Measurements from ENCODE around the gene KCNC2.

KCNC2 gene

DNA sequence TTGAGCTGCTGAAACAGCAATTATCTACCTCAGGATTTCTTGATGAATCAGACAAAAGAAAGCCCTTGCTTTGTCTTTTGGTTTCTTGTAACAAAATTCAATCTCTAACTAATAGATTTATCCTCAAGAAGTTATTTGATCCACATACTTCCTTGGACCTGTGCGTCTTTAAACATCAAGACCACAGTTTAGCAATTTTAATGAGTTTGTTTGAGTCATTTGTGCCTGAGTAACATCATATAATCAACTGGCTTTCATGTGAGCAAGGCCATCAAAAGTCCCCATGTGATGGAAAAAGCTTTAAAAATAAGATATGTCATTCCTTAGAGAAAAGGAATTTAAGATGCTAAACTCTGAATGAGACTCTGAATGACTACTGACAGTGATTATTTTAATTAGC, 52.3 kb downstream of the KCNC2 start:
- Histone ChIP-seq H3K4me1 (ENCODE audit: insufficient read depth, low read length) (no peaks in the 10 kb centered on the region), H3K9me3 (ENCODE audit: insufficient read depth, low read depth, low read length) (no peaks in the 10 kb centered on the region), H3K36me3 (ENCODE audit: insufficient read depth, low read depth, low read length) (no peaks in the 10 kb centered on the region), H3K27me3 (ENCODE audit: insufficient read depth, low read length) (no peaks in the 10 kb centered on the region), H3K27ac (ENCODE audit: low read length) (no peak overlapping the region), H3K4me3 (ENCODE audit: low read length) (no peak overlapping the region), H3K9ac (ENCODE audit: low read depth, low read length) (no peak overlapping the region)

DNA sequence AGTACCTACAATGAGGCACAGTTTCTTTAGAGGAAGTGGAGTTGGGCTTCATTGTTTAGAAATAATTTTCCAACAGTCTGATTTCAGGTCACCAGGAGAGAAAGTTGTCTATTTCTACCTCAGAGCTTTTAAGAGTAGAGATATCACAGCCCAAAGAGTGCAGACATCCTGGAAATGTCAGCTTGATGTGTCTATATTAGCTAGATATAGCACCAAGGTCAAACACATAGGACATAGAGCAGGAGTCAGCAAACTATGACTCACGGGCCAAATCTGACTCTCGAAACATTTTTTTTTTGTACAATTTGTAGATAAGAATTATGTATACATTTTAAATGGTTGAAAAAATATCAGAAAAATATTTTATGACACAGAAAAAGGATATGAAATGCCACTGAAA, 53.7 kb downstream of the KCNC2 start:
- Histone ChIP-seq H3K9ac (ENCODE audit: low read depth, low read length) (no peak overlapping the region), H3K4me3 (ENCODE audit: low read length) (no peak overlapping the region), H3K36me3 (ENCODE audit: insufficient read depth, low read depth, low read length) (no peaks in the 10 kb centered on the region), H3K27ac (ENCODE audit: low read length) (no peak overlapping the region), H3K4me1 (ENCODE audit: insufficient read depth, low read length) (no peaks in the 10 kb centered on the region), H3K27me3 (ENCODE audit: insufficient read depth, low read length) (no peaks in the 10 kb centered on the region), H3K9me3 (ENCODE audit: insufficient read depth, low read depth, low read length) (no peaks in the 10 kb centered on the region)

- no peak overlapping the region for H3K4me3 ChIP-seq (ENCODE audit: low read length)
- H3K27ac ChIP-seq (ENCODE audit: low read length): no peak overlapping the region
- H3K9ac ChIP-seq (ENCODE audit: low read depth, low read length): no peak overlapping the region
- no peaks in the 10 kb centered on the region for H3K4me1 ChIP-seq (ENCODE audit: insufficient read depth, low read length)
- no peaks in the 10 kb centered on the region for H3K9me3 ChIP-seq (ENCODE audit: insufficient read depth, low read depth, low read length)
- H3K27me3 ChIP-seq (ENCODE audit: insufficient read depth, low read length): no peaks in the 10 kb centered on the region
- no peaks in the 10 kb centered on the region for H3K36me3 ChIP-seq (ENCODE audit: insufficient read depth, low read depth, low read length)
These were observed 55.3 kb downstream of the KCNC2 start for GRCh38 chr12:75154388-75154787.

GRCh38 chr12:75139196-75139595, 70.4 kb downstream of the KCNC2 start:
- no peaks in the 10 kb centered on the region for H3K36me3 ChIP-seq (ENCODE audit: insufficient read depth, low read depth, low read length)
- H3K27ac ChIP-seq (ENCODE audit: low read length): no peak overlapping the region
- H3K4me1 ChIP-seq (ENCODE audit: insufficient read depth, low read length): no peaks in the 10 kb centered on the region
- H3K4me3 ChIP-seq (ENCODE audit: low read length): no peak overlapping the region
- H3K9me3 ChIP-seq (ENCODE audit: insufficient read depth, low read depth, low read length): no peaks in the 10 kb centered on the region
- H3K9ac ChIP-seq (ENCODE audit: low read depth, low read length): no peak overlapping the region
- no peaks in the 10 kb centered on the region for H3K27me3 ChIP-seq (ENCODE audit: insufficient read depth, low read length)

GRCh38 chr12:75137896-75138295, 71.7 kb downstream of the KCNC2 start:
- no peak overlapping the region for H3K27ac ChIP-seq (ENCODE audit: low read length)
- H3K4me1 ChIP-seq (ENCODE audit: insufficient read depth, low read length): no peaks in the 10 kb centered on the region
- H3K9ac ChIP-seq (ENCODE audit: low read depth, low read length): no peak overlapping the region
- no peaks in the 10 kb centered on the region for H3K27me3 ChIP-seq (ENCODE audit: insufficient read depth, low read length)
- no peak overlapping the region for H3K4me3 ChIP-seq (ENCODE audit: low read length)
- H3K36me3 ChIP-seq (ENCODE audit: insufficient read depth, low read depth, low read length): no peaks in the 10 kb centered on the region
- H3K9me3 ChIP-seq (ENCODE audit: insufficient read depth, low read depth, low read length): no peaks in the 10 kb centered on the region

DNA sequence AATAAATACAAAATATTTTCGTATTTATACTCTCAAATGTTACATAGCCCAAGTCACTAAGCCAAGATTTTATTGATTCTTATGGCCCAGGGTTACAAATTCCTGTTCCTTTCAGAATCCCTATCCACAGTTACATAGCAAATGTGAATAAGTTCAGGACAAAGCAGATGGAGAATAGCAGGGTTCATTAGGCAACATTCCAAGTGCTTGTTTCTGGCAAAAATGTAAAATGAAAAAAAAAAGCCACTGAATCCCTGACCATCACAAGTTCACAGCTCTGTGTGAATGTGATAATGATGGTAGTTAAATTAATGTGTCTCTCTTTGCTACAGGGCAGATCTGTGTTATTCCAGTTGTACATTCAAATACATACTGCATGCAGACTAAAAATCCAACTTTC, 74.6 kb downstream of the KCNC2 start:
- H3K9me3 ChIP-seq (ENCODE audit: insufficient read depth, low read depth, low read length): no peaks in the 10 kb centered on the region
- no peak overlapping the region for H3K4me3 ChIP-seq (ENCODE audit: low read length)
- H3K36me3 ChIP-seq (ENCODE audit: insufficient read depth, low read depth, low read length): no peaks in the 10 kb centered on the region
- no peak overlapping the region for H3K9ac ChIP-seq (ENCODE audit: low read depth, low read length)
- H3K4me1 ChIP-seq (ENCODE audit: insufficient read depth, low read length): no peaks in the 10 kb centered on the region
- H3K27me3 ChIP-seq (ENCODE audit: insufficient read depth, low read length): no peaks in the 10 kb centered on the region
- no peak overlapping the region for H3K27ac ChIP-seq (ENCODE audit: low read length)

DNA sequence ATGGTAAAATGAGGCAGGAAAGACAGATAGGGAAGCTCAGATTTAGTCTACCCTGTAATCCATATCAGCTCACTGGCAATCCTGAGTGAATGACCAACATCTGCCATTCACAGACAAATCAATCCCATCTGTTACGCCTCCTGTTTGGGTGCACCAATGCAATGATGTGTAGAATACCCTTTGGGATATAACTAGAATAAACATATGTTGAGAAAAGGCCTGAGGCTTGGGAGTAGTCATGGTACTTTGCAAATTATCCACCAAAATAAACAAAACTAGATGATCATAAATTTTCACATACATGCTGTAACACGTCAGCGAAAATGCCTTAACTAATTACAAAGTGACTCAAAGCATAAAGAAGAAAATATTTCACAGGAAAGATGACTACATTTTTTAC, 78.8 kb downstream of the KCNC2 start:
- no peak overlapping the region for H3K4me3 ChIP-seq (ENCODE audit: low read length)
- no peak overlapping the region for H3K27ac ChIP-seq (ENCODE audit: low read length)
- no peaks in the 10 kb centered on the region for H3K36me3 ChIP-seq (ENCODE audit: insufficient read depth, low read depth, low read length)
- no peaks in the 10 kb centered on the region for H3K4me1 ChIP-seq (ENCODE audit: insufficient read depth, low read length)
- H3K27me3 ChIP-seq (ENCODE audit: insufficient read depth, low read length): no peaks in the 10 kb centered on the region
- H3K9me3 ChIP-seq (ENCODE audit: insufficient read depth, low read depth, low read length): no peaks in the 10 kb centered on the region
- H3K9ac ChIP-seq (ENCODE audit: low read depth, low read length): no peak overlapping the region

DNA sequence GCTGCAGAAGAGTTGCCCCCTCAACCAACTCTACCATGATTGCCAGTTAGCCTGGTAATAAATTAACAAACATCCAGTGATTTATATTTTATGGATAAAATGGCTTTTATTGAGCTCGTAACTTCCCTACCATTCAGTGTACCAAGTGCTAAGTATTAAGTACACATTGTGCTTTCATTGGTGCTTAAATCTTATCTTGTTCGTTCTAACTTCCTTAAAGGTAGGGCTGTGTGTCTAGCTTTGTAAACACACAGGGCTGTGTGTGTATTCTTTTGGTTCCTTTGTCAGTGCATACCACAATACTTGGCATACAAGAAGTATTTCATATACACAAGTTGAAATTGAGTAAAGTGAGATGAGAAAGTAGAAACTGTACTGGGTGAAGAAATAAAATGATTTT, 80.4 kb downstream of the KCNC2 start:
- Histone ChIP-seq H3K4me1 (ENCODE audit: insufficient read depth, low read length) (no peaks in the 10 kb centered on the region), H3K27me3 (ENCODE audit: insufficient read depth, low read length) (no peaks in the 10 kb centered on the region), H3K9ac (ENCODE audit: low read depth, low read length) (no peak overlapping the region), H3K27ac (ENCODE audit: low read length) (no peak overlapping the region), H3K9me3 (ENCODE audit: insufficient read depth, low read depth, low read length) (no peaks in the 10 kb centered on the region), H3K36me3 (ENCODE audit: insufficient read depth, low read depth, low read length) (no peaks in the 10 kb centered on the region), H3K4me3 (ENCODE audit: low read length) (no peak overlapping the region)

DNA sequence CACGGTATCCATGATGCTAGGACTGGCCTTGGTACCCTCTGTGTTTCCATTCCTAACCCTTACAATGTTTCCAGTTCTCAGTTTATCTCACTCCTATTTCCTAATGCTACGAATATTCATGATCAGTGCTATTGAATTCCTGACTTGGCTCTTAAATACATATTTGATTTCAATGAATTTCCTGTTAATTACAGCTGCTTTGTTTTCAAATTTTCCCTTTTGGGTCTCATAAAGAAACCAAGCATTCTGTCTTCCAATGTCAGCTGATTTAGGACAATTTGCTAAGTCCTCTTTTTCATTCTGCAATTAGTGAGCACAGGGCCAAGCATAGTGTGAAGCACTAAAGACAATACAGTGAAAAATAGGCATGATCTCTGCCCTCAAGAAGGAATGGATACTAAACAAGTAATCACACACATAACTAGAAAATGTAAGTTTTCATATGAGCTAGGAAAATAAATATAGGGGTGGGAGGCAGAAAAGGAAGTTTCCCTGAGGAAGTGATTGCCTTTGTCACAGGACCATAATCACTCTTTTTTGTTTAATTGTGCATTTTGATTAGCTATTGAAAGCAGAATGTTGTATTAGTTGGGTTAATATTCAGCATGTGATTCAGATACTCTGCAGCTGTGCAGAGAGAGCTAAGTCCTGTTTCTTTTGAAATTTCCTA, 88.5 kb downstream of the KCNC2 start:
- Histone ChIP-seq H3K36me3 (ENCODE audit: insufficient read depth, low read depth, low read length) (no peaks in the 10 kb centered on the region), H3K27ac (ENCODE audit: low read length) (no peak overlapping the region), H3K9ac (ENCODE audit: low read depth, low read length) (no peak overlapping the region), H3K4me3 (ENCODE audit: low read length) (no peak overlapping the region), H3K27me3 (ENCODE audit: insufficient read depth, low read length) (no peaks in the 10 kb centered on the region), H3K9me3 (ENCODE audit: insufficient read depth, low read depth, low read length) (no peaks in the 10 kb centered on the region), H3K4me1 (ENCODE audit: insufficient read depth, low read length) (no peaks in the 10 kb centered on the region)

DNA sequence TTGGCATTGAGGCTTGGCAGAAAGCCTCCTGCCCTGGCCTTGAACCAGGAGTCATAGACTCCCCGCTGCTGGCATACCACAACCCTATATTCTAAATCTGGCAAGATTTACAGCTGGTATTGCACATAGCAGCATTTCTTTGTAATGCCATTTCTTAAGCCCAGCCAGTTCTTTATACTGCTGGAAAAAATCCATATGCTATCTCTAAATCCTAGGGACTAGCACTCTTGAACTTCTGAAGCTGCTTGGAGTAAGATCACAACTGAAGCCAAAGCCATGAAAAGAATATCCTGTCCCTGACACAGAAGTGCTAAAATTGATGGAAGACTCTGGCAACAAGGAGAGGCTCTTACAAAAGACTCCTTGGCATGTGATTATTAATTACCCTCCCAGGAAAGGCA, 89.3 kb downstream of the KCNC2 start:
- Histone ChIP-seq H3K27ac (ENCODE audit: low read length) (no peak overlapping the region), H3K36me3 (ENCODE audit: insufficient read depth, low read depth, low read length) (no peaks in the 10 kb centered on the region), H3K27me3 (ENCODE audit: insufficient read depth, low read length) (no peaks in the 10 kb centered on the region), H3K9ac (ENCODE audit: low read depth, low read length) (no peak overlapping the region), H3K4me1 (ENCODE audit: insufficient read depth, low read length) (no peaks in the 10 kb centered on the region), H3K4me3 (ENCODE audit: low read length) (no peak overlapping the region), H3K9me3 (ENCODE audit: insufficient read depth, low read depth, low read length) (no peaks in the 10 kb centered on the region)

- H3K9ac ChIP-seq (ENCODE audit: low read depth, low read length): no peak overlapping the region
- H3K9me3 ChIP-seq (ENCODE audit: insufficient read depth, low read depth, low read length): no peaks in the 10 kb centered on the region
- no peaks in the 10 kb centered on the region for H3K27me3 ChIP-seq (ENCODE audit: insufficient read depth, low read length)
- H3K36me3 ChIP-seq (ENCODE audit: insufficient read depth, low read depth, low read length): no peaks in the 10 kb centered on the region
- H3K4me1 ChIP-seq (ENCODE audit: insufficient read depth, low read length): no peaks in the 10 kb centered on the region
- no peak overlapping the region for H3K27ac ChIP-seq (ENCODE audit: low read length)
- H3K4me3 ChIP-seq (ENCODE audit: low read length): no peak overlapping the region
These were observed 92.9 kb downstream of the KCNC2 start for GRCh38 chr12:75116646-75117198.

GRCh38 chr12:75115748-75116147, 93.9 kb downstream of the KCNC2 start:
- Histone ChIP-seq H3K9ac (ENCODE audit: low read depth, low read length) (no peak overlapping the region), H3K9me3 (ENCODE audit: insufficient read depth, low read depth, low read length) (no peaks in the 10 kb centered on the region), H3K4me1 (ENCODE audit: insufficient read depth, low read length) (no peaks in the 10 kb centered on the region), H3K36me3 (ENCODE audit: insufficient read depth, low read depth, low read length) (no peaks in the 10 kb centered on the region), H3K27me3 (ENCODE audit: insufficient read depth, low read length) (no peaks in the 10 kb centered on the region), H3K4me3 (ENCODE audit: low read length) (no peak overlapping the region), H3K27ac (ENCODE audit: low read length) (no peak overlapping the region)
